GM21786 (cell line): ENCODE data around the gene TOPORS.
"Not testable (repeated sequence)": the region's sequence is repeated elsewhere in the genome, so short reads cannot be mapped to it uniquely, and the experiment has no call there.

Experiments used
- ATAC-seq: cut with Tn5 transposase; IDR thresholded peaks from one replicate; pipeline ENCODE4 v1.9.1; 2021; ENCODE audit not compliant: unreplicated experiment

Gene TOPORS

GRCh38 chr9:32552172-32552872 lies at the start of gene TOPORS, which contains the start of gene SMIM27:
TOPORS (minus strand) TSS chr9:32552586; CDS start chr9:32552436, 150 bp downstream.
SMIM27 (plus strand) TSS chr9:32552327; CDS start chr9:32552435, 108 bp downstream.
- ATAC-seq, result peak; percentile 64

- ATAC-seq, result not testable (repeated sequence)
These were observed 46.6 kb upstream of the TOPORS start for GRCh38 chr9:32599021-32599420.

- no peak for ATAC-seq
These were observed 44.5 kb upstream of the TOPORS start for GRCh38 chr9:32596936-32597335.

- ATAC-seq, result no peak
These were observed 43.9 kb upstream of the TOPORS start for GRCh38 chr9:32596096-32596865.

GRCh38 chr9:32590898-32591297 lies 38.5 kb upstream of the TOPORS start:
- no peak for ATAC-seq

GRCh38 chr9:32590476-32590875 lies 38.1 kb upstream of the TOPORS start:
- ATAC-seq, result no peak

- ATAC-seq, result no peak
These were observed 36.8 kb upstream of the TOPORS start for GRCh38 chr9:32589083-32589723.

- no peak for ATAC-seq
These were observed 35.5 kb upstream of the TOPORS start for GRCh38 chr9:32587901-32588300.

- ATAC-seq, result no peak
These were observed 32.4 kb upstream of the TOPORS start for GRCh38 chr9:32584784-32585183.

GRCh38 chr9:32581512-32582143 lies 29.2 kb upstream of the TOPORS start:
- no peak for ATAC-seq

- no peak for ATAC-seq
These were observed 28.4 kb upstream of the TOPORS start for GRCh38 chr9:32580631-32581300.

- ATAC-seq, result no peak
These were observed 27.4 kb upstream of the TOPORS start for GRCh38 chr9:32579706-32580331.

- ATAC-seq, result no peak
These were observed 26.6 kb upstream of the TOPORS start for GRCh38 chr9:32578976-32579375.

- no peak for ATAC-seq
These were observed 24.9 kb upstream of the TOPORS start for GRCh38 chr9:32577316-32577715.

- ATAC-seq, result no peak
These were observed 22.5 kb upstream of the TOPORS start for GRCh38 chr9:32574858-32575257.

- ATAC-seq, result no peak
These were observed 21.4 kb upstream of the TOPORS start for GRCh38 chr9:32573821-32574220.

GRCh38 chr9:32572900-32573523 lies 20.6 kb upstream of the TOPORS start, which contains the start of gene NDUFB6:
NDUFB6 (minus strand) TSS chr9:32573159; CDS start chr9:32573060, 99 bp downstream.
- peak; percentile 86 for ATAC-seq

- peak; percentile 89 for ATAC-seq
These were observed 19.8 kb upstream of the TOPORS start for GRCh38 chr9:32571969-32572899.

GRCh38 chr9:32570262-32570661 lies 17.9 kb upstream of the TOPORS start:
- no peak for ATAC-seq
